IPS DF 4.7 (cell line): ENCODE results near the gene RPL29.

Experiments used
- DNase-seq: peaks from one replicate; pipeline ENCODE4 v3.0.0-alpha.2; 2013; ENCODE audit warnings: low spot score; ENCODE audit errors: extremely low read depth

The RPL29 gene

DNA sequence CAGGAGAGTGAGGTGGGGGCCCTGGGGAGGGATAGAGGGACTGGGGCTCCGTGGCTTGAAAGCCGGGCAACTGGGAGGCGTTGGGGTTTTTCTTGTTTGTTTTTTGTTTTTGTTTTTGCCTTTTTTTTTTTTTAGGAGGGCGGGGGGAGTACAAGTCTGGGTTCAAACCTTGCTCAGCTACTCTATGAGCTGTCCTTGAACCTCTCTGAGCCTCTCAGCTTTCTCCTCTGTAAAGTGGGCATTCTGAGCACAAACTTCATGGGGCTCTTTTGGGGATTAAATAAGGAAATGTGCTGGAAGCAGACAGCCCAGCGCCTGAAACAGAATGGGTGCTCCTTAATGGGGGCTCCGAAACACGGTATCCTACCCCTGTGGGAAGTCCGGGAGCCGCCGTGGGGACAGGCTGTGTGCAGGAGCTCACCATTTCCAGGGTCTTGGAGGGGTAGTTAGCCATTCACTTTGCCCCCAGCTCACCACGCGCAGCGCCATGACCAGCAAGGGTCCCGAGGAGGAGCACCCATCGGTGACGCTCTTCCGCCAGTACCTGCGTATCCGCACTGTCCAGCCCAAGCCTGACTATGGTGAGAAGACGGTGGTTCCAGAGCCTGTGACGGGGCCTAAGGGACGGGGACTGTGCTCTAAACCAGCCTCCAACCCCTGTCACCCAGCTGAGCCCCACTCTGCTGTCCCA lies 12.0 kb downstream of the RPL29 start:
- no peak for DNase-seq

DNA sequence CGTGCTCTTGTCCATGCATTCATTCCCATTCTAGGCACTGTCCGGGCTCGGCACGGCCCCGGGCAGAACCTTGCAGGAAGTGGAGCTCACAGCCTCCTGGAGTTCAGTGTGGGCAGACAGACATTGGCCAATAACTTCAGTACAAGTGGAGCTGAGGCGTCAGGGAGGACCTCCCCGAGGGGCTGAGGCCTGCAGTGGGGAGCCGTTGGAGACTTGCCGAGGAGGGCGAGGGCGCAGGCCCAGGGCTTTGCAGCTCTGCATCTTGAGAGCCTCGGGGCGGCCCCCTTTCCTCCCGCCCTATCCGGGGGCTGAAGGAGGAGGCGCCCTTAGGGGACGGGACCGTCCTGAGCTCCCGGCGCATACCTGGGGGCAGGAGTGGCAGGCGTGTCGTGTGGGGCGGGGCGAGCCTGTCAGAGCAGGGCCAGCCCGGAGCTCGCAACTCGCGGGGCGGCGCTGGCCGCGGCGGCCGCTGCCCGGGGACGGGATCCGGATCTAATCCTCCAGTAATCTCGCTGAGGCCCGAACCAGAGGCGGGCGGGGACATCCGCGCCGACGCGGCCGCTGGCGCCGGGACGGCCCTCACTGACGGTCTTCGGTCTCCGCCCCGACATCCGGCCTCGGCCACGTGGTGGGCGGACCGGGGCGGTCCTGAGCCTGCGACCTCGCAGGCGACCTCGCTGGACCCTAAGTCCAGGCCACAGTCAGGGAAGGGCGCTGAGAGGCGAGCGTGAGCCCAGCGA lies 12.7 kb downstream of the RPL29 start, which contains the start of gene ACY1:
Gene ACY1, plus strand, starts transcription at position 698 of the 740 bp plus-strand sequence. CDS start 530 bp downstream, outside the sequence.
- no peak for DNase-seq

DNA sequence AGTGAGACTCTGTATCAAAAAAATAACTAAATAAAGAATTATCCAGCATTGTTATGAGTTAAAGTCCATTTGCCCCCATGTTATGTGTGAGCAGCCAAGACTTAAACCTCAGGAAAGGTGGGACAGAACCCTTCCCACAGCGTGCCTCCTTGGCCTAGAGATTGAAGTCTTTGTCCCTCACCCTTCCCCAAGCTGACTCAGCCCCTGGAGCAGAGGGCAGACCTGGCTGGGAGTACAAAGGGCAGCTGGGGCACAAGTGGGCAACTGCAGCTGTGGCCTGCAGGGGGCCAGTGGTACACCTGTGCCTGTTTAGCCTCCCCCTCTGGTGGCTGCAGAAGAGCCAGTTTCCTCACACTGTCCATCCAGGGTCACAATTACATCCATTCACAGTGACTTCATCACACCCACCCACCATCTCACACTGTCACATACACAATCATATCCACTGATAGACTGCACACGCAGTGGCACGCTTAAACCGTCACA lies 13.3 kb downstream of the RPL29 start:
- DNase-seq: no peak

DNA sequence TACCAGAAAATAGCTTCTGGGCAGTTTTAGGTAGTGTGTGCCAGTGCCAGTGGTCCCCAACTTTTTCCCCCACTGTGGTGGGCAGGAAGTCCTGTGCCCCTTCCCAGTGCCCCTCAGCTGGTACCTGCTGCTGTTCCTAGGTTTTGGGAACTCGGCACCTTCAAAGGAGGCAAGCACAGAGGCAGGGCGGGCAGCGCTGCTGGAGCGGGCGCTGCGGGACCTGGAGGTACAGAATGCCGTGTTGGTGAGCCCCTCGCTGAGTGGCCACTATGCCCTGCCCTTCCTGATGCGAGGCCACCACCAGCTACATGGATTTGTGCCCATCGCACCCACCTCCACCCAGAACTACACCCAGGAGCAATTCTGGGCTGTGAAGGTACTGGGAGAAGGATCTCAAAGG lies 15.4 kb downstream of the RPL29 start:
- DNase-seq: no peak

DNA sequence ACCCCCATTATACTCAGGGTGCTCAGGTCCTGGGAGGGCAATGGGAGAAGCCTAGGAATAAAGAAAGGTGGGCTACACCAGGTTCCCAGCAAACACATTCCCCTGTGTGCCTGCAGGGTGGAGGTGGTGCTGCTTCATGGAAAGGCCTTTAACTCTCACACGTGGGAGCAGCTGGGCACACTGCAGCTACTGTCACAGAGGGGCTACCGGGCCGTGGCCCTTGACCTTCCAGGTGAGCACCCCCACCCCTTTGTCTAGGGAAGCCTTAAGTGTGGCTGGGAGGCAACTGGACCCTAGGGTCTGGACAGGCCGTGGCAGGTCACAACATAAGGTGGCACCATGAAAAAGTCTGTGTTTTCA lies 17.6 kb downstream of the RPL29 start:
- no peak for DNase-seq

DNA sequence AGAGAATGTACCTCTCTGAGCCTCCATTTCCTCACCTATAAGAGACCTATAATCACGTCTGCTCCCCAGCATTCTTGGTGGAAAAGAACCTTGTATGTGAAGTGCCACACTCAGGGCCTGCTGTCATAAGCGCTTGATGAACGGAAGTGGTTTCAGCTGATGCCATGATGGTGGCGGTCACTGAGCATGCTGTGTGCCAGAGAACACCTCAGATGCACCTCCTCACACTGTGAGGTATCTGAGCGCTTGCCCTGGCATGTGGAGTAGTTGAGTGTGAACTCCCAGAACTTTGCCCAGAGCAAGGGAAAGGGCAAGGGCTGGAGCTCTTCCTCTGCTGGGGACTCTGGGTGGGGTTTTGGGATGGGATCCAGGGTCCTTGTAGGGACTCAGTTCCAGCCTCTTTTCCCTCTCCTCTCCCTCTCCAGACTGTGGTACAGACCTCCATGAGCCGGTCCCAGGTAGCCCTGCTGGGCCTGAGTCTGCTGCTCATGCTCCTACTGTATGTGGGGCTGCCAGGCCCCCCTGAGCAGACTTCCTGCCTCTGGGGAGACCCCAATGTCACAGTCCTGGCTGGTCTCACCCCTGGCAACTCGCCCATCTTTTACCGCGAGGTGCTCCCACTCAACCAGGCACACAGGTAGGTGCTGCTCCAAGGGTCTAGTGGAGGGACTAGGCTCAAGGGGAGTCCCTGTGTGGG lies 18.1 kb downstream of the RPL29 start:
- no peak for DNase-seq

DNA sequence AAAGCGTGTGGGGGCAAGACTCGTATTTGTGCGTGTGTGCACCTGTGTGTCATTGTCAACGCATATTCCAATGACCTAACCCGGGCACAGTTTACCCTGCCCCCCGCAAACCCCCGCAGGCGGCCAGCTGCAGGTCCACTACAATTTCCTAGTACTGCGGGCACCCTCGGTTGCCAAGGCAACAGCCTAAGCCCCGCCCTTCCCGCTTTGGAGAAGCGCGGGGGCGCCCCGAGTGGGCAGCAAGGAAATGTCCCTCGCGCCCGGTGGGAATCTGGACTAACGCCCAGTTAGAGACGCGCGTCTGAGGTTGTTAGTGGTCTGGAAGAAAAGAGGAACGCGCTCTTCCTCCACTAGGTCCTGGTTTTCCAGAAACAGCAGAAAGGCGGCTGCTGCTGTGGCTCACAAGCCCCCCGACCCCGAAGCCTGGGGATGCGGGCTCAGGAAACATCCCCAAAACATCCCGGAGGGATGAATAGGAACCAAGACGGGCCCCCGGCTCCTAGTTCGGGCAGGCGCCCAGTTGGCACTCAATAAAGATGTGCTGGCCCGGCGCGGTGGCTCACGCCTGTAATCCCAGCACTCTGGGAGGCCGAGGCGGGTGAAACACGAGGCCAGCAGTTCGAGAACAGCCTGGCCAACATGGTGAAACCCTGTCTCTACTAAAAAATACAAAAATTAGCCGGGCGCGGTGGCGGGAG lies 19.7 kb downstream of the RPL29 start:
- DNase-seq: no peak

DNA sequence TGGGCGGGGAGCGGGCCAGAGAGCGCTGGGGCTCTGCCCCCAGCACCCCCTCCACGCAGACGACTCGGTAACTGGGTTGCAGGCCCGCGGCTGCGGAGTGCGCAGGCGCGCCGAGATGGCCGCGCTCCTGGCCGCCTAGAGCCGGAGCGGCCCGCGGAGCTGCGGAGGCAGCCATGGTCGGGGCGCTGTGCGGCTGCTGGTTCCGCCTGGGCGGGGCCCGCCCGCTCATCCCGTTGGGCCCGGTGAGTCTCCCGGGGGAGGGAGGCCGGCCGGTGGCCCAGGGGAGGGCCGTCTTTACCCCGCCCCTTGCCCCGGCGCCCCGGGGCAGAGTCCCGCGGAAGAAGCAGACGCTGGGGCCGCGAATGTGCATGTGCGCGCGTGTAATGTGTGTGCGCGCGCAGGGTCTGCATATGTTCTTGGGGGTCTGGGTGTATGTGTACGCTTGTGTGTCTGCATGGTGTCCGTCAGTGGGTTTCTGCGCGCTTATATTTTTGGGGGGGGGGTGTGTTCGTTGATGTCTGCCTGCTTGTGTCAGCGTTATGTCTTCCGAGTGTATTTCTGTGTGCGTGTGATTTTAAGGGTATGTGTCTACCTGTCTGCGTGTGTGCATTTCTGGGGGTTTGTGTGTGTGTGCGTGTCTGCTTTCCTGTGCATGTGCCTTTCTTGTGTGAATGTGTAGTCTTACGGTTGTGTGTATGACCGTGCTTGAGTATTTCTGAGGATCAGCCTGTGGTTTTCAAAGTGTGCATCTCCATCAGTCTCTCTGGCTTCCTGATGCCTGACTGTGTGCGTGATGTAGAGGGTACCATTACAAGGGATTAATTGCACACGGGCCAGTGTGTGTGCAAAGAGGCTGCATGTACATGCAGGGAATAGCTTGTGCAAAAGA lies 20.5 kb downstream of the RPL29 start, which contains the start of gene ABHD14A:
Gene ABHD14A, plus strand, starts transcription at position 102 of the 889 bp plus-strand sequence. Its CDS starts 72 bp downstream, at position 174.
- DNase-seq: no peak

DNA sequence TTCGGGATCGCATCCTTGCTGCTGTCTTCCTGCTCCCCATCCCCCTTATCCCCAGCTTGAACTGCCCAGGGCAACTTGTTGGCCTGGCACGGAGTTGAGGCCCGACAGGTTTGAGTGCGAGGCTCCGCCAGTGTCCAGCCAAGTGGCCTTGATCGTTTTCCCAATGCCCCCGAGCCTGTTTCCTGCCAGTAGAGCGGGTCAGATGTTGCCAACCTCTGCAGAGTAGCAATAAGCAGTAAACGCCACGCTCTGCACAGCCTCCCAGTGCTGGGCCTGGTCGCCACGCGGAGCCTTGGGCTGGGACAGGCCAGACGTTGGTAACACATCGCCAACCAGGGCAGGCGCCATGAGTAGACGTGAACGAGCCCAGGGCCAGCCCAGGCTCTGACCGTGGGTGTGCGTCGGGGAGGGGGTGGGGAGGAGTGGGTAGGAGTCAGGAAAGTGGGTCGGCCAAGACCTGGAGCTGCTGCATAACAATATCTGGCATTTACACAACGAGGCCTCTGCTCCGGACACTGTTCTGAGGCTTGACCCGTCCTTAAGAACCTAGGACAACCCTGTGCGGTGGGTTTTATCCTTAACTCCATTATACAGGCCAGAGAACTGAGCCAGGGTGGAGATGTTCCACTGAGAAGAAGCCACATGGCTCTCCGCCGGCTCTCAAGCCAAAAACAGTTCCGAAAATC lies 21.3 kb downstream of the RPL29 start:
- DNase-seq: no peak

DNA sequence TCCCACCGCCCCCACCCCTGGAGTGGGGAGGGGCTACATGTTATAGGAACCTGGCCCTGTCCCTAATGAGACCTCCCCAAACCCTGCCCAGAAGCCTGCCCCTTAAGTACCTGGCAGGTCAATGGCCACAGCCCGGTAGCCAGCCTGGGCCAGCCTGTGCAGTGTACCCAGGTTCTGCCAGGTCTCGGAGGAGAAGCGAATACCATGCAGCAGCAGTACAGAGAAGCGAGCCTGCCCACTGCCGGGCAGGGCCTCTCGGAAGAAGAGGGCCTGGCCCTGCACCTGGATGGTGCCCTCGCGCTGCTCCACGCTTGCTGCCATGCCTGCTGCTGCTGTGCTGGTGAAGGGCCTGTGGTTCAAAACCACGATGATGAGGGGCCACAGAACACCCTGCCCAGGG lies 24.3 kb downstream of the RPL29 start:
- DNase-seq: no peak

DNA sequence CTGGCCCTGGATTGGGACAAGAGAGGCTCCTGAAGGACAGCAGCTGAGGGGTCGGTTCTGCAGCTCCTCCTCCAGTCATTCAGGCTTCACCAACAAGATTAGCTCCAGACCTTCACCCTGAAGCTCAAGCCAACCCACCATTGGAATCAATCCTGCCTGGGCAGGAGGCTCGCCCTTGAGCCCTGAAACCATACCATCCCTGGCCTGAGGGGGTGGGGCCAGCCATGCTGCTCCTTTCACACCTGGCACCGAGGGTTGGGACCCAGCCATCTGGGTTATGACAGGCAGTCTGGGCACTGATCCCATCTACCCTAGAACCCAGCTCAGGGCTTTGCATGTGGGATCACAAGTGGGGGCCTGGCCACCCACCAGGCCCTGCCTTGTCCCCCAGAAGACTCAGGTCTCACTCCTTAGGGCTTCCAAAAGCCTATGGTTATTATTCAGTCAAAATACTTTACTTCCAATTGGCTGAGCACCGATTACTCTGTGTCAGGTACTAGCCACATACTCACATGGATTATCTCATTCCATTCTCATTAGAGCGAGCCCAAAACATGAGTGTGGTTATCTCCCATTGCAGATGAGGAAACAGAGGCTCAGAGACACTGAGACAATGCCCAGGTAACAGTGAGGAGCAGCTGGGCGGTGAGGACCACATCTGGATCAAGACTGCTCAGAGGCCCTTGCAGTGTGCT lies 24.9 kb downstream of the RPL29 start:
- no peak for DNase-seq

DNA sequence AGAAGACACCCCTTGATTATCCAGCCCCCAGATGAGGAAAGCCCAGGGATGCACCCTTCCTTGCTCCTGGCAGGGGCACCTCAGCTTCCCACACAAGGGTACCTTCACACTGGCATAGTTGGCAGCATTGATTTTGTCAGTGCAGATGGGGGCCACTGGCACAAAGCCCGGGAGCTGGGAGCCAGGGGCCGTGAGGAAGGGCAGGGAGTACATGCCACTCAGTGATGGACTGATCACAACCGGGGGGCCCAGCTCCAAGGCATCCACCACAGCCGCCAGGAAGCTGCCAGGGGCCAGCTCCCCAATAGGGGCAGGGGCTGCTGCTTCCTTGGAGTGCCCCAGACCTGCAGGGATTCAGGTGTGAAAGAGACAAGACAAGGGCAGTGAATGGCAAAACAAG lies 25.9 kb downstream of the RPL29 start:
- DNase-seq: no peak

DNA sequence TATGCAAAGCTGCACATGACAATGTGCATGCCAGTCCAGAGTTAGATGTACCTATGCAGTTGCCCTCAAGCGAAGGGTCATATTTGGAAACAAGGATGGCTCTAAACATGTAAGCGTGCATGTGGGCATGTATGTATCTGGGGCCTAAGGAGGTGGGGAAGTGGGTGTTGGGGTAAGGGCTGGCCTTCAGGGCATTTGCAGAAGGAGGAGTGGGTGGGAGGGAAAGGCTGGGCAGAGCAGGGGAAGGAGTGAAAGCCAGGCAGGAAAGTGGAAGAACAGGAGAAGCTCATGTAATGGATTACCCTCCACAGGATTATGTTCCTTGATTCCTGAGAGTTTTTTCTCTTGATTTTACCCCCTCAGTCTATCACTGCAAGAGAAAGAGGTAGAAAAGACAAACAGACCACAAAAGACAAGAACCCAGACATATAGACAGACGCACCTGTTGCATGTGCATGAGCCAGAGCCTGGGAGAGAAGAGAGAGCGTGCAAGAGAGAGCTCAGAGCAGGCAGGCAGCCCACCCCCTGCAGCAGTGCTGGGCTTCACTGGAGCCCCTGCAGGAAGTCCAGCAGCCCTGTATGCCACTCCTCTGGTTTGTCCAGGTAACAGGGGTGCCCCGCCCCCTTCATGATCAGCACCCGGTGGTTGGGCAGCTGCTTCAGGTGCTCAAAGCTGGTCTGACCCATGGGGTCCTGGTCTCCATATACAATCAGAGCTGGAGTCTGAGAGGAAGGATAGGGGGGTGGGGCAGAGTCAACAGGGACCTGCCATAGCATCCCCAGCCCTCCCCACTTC lies 26.6 kb downstream of the RPL29 start:
- DNase-seq: no peak

DNA sequence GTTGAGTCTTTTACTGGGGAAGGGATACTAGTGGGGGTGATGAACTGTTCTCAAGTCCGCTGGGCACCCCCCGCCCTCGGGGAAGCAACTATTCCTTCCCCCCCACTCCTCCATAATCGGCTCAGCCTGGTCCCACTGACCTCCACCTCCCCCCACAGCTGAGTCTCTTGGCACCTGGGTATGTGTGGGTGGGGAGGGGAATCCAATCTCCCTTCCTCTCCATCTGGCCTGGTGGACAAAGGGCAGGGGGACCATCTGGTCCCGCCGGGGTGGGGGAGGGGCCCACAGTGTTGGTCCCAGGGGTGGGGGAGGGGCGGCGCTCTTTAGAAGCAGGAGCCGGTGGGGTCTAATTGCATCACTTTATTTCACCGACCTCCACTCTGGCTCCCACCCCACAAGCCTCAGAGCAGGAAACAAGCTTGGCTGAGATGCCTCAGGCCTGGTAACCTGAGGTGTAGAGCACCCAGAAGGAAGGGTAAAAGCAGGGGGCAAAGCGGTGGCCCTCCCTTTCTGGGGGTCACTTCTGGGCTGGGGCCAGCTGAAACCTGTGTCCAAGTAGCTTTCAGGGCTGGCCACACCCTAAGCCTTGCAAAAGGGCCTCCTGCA lies 27.4 kb downstream of the RPL29 start:
- no peak for DNase-seq

DNA sequence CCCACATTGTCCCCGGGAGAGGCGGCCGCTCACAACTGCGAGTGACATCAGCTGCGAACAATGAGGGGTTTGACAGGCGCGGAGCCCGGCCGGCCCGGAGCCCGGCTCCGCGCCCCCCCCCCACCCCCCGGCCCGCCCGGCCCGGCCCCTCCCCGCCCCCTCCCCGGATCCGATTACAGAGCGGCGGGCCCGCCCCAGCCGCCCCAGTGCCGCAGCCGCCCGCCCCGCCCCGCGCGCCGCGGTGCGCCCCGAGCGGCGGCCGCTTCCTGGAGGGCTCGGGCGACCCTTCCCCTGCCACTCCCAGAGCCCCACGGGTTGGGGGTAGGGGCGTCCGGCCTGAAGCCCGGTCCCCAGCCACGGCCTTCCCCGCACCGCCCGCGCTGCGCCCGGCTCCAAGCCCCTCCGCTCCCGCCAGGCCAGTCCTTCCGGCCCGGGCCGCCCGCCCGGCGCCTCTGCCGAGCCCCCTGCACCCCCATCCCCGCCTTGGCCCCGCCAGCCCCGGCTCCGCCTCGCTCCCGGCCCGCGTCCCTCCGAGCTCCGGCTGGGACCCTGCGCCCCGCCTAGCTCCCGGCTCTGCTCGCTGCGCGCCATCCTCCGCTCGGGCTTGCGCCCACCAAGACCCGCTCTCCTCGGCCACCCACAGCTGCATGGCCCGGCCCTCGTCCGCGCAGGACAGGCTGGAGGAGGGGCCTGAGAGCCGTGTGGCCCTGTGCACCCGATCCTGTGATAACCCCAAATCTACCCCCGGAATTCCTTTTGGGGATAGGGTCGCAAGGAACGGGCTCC lies 28.1 kb downstream of the RPL29 start, which contains the start of gene PCBP4:
Gene PCBP4, minus strand, starts transcription at position 71 of the 786 bp plus-strand sequence. CDS start 6,214 bp downstream, outside the sequence.
- no peak for DNase-seq

DNA sequence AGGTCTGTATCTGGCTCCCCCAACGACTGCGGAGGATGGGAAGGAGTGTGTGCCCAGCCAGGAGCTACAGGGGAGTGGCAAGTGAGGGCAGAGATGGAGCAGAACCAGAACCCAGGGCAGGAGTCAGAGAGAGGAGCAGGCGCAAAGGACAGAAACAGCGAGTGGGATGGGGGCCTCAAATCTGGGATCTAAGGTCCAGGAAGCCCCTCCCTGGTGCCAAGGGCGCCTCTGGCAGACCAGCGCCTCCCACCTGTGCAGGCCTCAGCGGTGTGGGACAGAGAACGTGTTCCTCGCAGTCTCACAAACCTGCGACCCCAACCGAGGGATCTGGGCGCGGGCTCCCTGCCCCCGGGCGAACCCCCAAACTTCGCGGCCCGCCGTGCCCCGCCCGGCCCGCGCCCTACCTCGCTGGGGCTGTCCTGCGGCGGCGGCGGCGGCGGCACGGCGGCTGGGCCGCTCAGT lies 28.7 kb downstream of the RPL29 start:
- DNase-seq: no peak

DNA sequence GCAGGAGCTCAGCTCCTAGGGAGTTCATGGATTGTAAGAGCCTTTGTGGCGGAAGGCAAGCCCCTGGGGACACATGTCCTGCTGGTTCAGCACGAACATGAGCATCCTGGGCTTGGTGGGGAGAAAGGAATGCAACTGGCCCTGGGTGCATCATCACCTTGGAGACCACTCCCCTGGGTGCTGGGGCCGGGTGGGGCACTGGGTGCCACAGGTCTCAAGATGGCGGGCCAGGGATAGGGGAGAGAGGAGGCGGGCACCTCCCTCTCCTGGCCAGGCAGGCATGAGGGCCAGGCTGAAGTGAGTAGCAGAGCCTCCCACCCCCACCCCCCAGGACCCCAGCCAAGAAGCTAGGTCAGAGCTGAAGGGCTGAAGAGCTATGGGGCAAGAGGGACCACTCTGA lies 29.2 kb downstream of the RPL29 start:
- DNase-seq: no peak
